Choroid plexus epithelial cell (primary cell): ENCODE data around the gene RNF113B.

Experiments used
- DNase-seq: peaks from one replicate; pipeline ENCODE4 v3.0.0-alpha.2; 2010; ENCODE audit warnings: low read depth
- H3K4me3 ChIP-seq: 2 replicates; pipeline ENCODE4 v1.5.1; 2011; ENCODE audit warnings: low read depth, mild to moderate bottlenecking, control low read depth, low read length, moderate library complexity
- TF ChIP-seq, protein P1 (sequence below): conservative IDR thresholded peaks from 2 replicates; pipeline ENCODE4 v1.5.1; 2011; ENCODE audit warnings: low read depth, mild to moderate bottlenecking, control low read depth, inconsistent platforms, low read length, moderate library complexity

Gene RNF113B

DNA sequence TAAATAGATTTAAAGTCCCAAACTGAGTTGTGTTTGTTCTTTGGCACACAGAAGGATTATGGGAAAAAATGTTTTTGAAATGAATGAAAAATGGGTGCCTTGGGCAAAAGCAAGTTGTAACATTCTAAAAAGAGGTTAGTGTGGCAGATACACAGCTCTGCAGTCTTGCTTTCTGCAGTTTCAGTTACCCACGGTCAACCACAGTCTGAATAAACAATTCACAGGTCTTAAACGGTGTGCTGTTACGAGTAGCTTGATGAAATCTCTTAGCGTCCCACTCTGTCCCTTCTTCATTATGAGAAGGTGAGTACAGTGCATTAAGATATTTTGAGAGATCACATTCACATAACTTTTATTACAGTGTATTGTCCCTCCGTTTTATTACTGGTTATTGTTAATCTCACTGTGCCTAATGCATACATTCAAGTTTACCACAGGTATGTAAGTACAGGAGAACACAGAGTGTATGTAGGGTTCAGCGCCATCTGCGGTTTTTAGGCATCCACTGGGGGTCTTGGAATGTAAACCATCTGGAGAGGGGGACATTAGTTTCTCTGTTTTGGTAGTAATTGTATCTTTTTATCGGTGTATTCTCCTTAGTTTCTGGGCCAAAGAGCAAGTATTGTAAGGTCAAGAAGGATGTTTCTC lies 26.1 kb downstream of the RNF113B start:
- DNase-seq: no peak
- TF ChIP-seq, protein P1, sequence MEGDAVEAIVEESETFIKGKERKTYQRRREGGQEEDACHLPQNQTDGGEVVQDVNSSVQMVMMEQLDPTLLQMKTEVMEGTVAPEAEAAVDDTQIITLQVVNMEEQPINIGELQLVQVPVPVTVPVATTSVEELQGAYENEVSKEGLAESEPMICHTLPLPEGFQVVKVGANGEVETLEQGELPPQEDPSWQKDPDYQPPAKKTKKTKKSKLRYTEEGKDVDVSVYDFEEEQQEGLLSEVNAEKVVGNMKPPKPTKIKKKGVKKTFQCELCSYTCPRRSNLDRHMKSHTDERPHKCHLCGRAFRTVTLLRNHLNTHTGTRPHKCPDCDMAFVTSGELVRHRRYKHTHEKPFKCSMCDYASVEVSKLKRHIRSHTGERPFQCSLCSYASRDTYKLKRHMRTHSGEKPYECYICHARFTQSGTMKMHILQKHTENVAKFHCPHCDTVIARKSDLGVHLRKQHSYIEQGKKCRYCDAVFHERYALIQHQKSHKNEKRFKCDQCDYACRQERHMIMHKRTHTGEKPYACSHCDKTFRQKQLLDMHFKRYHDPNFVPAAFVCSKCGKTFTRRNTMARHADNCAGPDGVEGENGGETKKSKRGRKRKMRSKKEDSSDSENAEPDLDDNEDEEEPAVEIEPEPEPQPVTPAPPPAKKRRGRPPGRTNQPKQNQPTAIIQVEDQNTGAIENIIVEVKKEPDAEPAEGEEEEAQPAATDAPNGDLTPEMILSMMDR: no peak
- no peak overlapping the region for H3K4me3 ChIP-seq

- peak; percentile 19 for DNase-seq
Measured at GRCh38 chr13:98147521-98147920, 29.5 kb downstream of the RNF113B start.

GRCh38 chr13:98144801-98145350 lies 32.2 kb downstream of the RNF113B start:
- H3K4me3 ChIP-seq: peak overlapping the region; percentile 65
- peak; percentile 63 for DNase-seq
- TF ChIP-seq, protein P1: peak; percentile 44

More at GRCh38 chr13:98147521-98147920, 29.5 kb downstream of the RNF113B start:
- no peak overlapping the region for H3K4me3 ChIP-seq
- TF ChIP-seq, protein P1: peak; percentile 20

GRCh38 chr13:98144027-98144741 lies 32.9 kb downstream of the RNF113B start:
- TF ChIP-seq, protein P1: no peak
- DNase-seq: peak; percentile 57
- H3K4me3 ChIP-seq: peak overlapping the region; percentile 65

DNA sequence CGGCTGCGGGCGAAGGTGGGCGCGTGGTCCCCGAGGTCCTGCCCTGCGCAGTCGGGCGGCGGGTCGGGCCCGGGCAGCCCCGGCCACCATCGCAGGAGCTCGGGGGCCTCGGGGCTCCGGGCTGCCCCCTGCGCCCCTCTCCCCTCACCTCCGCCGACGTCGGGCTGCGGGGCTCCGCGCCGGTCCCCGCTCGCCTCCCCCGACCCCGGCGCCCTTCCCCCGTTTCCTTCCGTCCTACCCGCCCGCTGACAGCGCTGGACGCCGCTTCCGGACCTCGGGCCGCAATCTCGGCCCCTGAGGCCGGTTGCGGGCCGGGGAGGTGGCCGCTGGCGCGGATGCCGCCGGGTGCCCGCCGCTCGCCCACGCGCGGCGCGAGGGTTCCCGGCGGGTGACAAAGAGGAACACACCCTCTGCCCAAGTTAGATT lies 33.5 kb downstream of the RNF113B start:
- peak overlapping the region; percentile 65 for H3K4me3 ChIP-seq
- no peak for DNase-seq
- TF ChIP-seq, protein P1: no peak

- no peak for DNase-seq
- TF ChIP-seq, protein P1: no peak
- peak overlapping the region; percentile 65 for H3K4me3 ChIP-seq
Measured at GRCh38 chr13:98143157-98143553, 33.9 kb downstream of the RNF113B start.
